IPS-18c (cell line): ENCODE data around the gene SACM1L.

Experiments
- H3K4me3 ChIP-seq: 2 replicates; pipeline ENCODE4 v1.7.0; 2013; ENCODE audit warnings: low read depth, mild to moderate bottlenecking, low read length, moderate library complexity; ENCODE audit not compliant: insufficient read depth
- H3K9me3 ChIP-seq: one replicate; pipeline ENCODE4 v1.6.1; 2013; ENCODE audit warnings: mild to moderate bottlenecking, low read length, moderate library complexity; ENCODE audit not compliant: control insufficient read depth, insufficient read depth

The SACM1L gene

DNA sequence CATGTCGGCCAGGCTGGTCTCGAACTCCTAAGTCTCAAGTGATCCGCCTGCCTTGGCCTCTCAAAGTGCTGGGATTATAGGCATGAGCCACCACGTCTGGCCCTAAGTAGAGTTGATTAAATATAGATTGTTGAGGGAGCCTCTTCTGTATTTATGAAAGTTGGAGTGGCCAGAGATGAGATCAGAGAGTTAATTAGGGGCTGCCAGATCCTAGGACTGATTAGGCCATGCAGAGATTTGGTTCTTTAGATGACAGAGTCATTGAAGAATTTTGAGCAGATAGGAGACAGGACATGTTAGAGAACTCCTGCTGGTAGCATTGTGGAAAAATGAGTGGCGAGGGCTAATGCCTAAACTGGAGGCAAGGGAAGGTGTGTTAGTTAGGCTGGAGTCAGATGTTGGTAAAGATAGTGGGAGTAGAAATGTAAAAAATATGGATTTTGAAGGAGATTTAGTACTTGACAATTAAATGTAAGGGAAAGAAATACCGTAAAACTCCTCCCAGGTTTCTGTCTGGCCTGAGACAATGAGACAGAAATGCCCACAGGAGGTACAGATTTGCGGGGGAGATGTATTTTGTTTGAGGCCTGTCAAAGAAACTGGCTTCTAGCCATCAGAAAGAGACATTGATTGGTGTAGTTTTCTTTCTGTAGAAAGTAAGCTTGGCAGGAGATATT lies 23.4 kb downstream of the SACM1L start:
- H3K9me3 ChIP-seq = no peaks in the 10 kb centered on the region
- H3K4me3 ChIP-seq = no peak overlapping the region

DNA sequence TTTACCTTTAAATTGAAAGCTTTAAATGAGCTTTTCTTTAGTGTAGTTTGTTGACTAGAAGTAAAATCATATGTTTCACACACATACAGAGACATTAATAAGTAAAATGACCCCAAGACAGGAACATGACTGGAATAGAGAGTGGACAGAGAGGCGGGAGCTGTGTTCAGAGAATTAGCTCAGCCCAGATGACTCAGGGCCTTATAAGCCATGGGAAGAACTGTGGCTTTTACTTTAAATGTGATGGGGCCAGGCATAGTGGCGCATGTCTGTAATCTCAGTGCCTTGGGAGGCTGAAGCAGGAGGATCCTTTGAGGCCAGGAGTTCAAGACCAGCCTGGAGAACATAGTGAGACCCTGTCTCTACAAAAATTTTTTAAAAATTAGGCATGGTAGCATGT lies 26.7 kb downstream of the SACM1L start:
- no peak overlapping the region for H3K4me3 ChIP-seq
- no peaks in the 10 kb centered on the region for H3K9me3 ChIP-seq

DNA sequence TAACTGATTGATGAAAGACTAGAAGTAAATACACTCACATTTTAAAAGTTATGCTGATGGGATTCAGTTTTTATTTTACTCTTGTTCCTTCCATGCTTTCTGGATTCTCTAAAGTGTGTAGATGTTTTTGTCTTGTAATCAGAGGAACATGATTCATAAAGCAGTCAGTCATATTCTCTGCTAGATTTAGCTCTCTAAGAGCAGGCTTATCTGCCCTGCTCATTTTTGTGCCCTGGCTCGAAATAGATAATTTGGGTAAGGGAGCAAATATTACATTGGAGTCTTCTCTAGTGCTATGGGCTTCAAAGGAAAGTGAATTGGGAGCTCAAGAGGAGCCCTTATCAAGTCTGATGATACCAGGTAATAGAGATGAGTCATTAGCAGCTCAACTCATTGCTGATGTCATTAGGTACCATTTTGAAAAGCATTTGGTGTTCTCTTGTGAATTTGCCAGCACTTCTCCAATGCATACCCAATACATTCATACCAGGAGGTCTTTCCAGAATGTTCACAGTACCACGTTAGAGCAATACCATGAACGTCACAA lies 27.7 kb downstream of the SACM1L start:
- H3K9me3 ChIP-seq = no peaks in the 10 kb centered on the region
- no peak overlapping the region for H3K4me3 ChIP-seq

- no peaks in the 10 kb centered on the region for H3K9me3 ChIP-seq
- H3K4me3 ChIP-seq = no peak overlapping the region
These were observed 30.7 kb downstream of the SACM1L start for GRCh38 chr3:45719655-45720487.

- Histone ChIP-seq H3K9me3 (no peaks in the 10 kb centered on the region), H3K4me3 (no peak overlapping the region)
These were observed 35.7 kb downstream of the SACM1L start for GRCh38 chr3:45724911-45725310.

- Histone ChIP-seq H3K9me3 (no peaks in the 10 kb centered on the region), H3K4me3 (no peak overlapping the region)
These were observed 40.4 kb downstream of the SACM1L start for GRCh38 chr3:45729614-45730013.

DNA sequence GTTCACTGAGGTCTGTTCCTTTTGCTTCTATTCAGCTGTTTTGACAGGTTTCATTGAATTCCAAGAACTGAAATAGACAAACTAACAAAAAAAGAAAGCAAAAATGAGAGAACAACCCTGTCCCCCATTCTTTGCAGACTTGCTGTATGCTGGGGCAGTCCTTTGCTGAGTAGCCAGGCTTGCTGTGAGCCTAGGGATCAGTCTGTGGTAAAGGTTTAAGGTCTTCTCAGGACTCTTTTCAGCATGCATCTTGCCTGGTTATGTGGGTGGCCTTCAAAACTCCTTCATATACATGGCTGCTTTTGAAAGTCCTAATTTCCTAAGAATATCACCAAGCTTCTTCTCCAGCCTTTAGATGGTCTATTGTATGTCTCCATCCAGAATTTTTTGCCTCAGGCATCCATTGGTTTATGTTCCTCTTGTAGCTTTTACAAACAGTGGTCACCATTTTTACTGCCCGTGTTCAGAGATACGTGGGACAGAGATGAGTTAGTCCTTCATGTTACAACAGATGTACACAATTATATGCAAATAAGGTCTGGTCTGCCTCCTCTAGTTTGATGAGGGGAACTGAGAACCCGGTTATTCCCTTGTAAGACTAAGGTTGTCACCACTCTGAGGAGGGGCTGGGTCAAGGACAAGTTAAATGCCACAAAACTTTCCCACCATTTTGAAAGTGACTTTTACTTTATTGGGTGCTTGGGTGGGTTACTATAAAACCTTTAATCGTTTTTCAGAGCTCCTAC lies 41.4 kb downstream of the SACM1L start:
- H3K4me3 ChIP-seq = no peak overlapping the region

GRCh38 chr3:45736707-45737106 lies 47.5 kb downstream of the SACM1L start:
- Histone ChIP-seq H3K9me3 (no peaks in the 10 kb centered on the region), H3K4me3 (no peak overlapping the region)

More for the DNA sequence above, 41.4 kb downstream of the SACM1L start:
- no peaks in the 10 kb centered on the region for H3K9me3 ChIP-seq

DNA sequence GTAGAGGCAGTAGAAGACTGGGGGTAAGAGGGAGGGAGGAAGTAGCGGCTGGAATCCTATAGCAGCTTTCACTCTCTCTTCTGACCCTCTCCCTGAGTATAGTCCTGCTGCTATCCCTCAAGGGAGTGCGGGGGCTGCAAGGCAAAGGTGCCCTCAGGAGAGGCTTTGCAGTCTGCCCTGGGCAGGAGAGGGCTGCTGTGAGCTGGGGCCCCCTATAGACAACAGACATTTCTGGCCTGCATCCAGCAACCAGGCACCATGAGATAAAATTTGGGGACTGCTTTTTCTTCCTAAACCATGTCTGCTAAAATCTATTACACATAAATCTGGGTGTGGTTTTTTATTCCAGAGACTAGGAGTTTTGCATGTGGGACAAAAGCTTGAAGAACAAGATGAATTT lies 48.0 kb downstream of the SACM1L start:
- no peaks in the 10 kb centered on the region for H3K9me3 ChIP-seq
- no peak overlapping the region for H3K4me3 ChIP-seq

- H3K9me3 ChIP-seq = no peaks in the 10 kb centered on the region
These were observed 50.8 kb downstream of the SACM1L start for GRCh38 chr3:45739991-45740390.

DNA sequence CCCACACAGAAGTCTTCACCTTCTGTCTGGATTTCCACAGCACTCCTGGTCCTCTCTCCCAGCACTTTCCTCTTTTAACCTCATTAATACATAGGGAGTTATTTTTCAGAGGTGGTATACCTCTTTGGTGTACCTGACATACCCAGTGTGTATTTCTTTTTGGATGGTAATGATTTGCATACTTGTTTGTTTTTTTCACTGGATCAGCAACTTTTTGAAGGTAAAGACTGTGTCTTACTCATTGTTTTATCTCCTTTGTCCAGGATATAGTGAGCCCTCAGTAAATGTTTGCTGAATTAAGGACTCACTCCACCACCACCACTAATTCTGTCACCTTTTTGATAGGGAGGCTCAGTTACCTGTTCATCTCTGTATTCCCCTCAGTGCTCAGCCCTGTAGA lies 52.1 kb downstream of the SACM1L start:
- no peak overlapping the region for H3K4me3 ChIP-seq
- no peaks in the 10 kb centered on the region for H3K9me3 ChIP-seq

More at GRCh38 chr3:45739991-45740390, 50.8 kb downstream of the SACM1L start:
- no peak overlapping the region for H3K4me3 ChIP-seq

- no peaks in the 10 kb centered on the region for H3K9me3 ChIP-seq
- no peak overlapping the region for H3K4me3 ChIP-seq
These were observed 52.7 kb downstream of the SACM1L start for GRCh38 chr3:45741742-45742460.

DNA sequence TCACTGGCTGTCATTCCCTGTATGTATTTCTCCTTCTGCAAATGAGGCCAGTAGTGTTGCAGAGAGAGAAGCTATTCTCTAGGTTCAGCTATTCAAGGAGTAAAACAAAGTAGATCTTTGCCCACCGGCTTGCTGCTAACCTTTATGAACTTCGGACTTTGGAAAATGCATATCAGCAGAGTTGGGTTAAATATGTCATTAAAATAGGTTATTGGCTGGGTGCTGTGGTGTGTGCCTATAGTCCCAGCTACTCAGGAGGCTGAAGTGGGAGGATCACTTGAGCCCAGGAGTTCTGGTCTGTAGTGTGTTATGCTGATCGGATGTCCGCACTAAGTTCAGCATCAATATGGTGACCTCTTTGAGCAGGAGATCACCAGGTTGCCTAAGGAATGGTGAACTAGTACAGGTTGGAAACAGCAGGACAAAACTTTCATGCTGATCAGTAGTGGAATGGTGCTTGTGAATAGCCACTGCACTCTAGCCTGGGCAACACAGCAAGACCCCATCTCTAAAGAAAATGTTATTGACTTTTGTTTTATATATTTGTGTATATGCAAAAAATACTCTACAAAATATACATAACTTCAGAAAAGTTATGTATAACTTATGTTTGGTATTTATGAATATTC lies 53.4 kb downstream of the SACM1L start:
- H3K4me3 ChIP-seq = no peak overlapping the region
- no peaks in the 10 kb centered on the region for H3K9me3 ChIP-seq

DNA sequence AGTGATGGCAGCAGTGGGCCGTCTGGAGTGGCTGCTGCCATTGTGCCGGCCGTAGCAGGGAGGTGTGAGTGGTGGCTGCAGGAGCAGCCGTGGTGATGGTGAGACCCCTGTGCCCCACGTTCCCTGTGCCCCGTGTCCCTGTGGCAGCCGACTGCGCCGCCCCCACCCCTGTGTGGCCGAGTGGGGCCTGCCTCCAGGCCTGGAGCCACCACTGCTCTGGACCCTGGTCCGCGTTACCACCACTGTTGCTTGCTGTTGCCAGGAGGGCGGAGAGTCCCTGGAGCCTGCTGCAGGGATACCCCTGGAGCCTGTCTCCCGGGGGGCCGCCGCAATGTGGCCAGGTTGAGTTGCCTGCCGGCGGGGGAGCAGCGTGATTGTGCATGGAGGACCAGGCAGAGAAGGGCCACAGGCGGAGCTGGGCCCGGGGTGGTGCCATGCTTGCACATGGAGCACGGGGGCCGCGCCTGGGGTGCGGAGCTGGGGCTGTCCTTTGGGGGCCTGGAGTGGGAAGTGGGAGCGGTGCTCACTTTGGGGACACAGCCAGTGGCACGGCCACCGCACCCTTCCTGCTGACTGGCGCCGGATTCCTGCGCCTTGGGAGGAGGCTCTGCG lies 57.1 kb downstream of the SACM1L start:
- no peaks in the 10 kb centered on the region for H3K9me3 ChIP-seq
- H3K4me3 ChIP-seq = no peak overlapping the region

- no peaks in the 10 kb centered on the region for H3K9me3 ChIP-seq
These were observed 57.8 kb downstream of the SACM1L start for GRCh38 chr3:45746777-45747622.

More at GRCh38 chr3:45746777-45747622, 57.8 kb downstream of the SACM1L start:
- H3K4me3 ChIP-seq = no peak overlapping the region
